8988T (cell line): ENCODE measurements around the gene RASA3.

ENCODE experiments used
- DNase-seq: peaks from one replicate; pipeline ENCODE4 v3.0.0; 2011

Gene RASA3

GRCh38 chr13:113974304-113975281 lies 157.8 kb downstream of the RASA3 start:
- no peak for DNase-seq

GRCh38 chr13:113973218-113974164 lies 158.9 kb downstream of the RASA3 start, which contains the start of gene C13orf46:
Gene C13orf46 (minus strand): TSS chr13:113974076. CDS start chr13:113973997, 79 bp downstream.
- DNase-seq = no peak

- DNase-seq = no peak
These were observed 159.8 kb downstream of the RASA3 start for GRCh38 chr13:113972451-113973217.

GRCh38 chr13:113971471-113972231 lies 160.8 kb downstream of the RASA3 start:
- no peak for DNase-seq

- DNase-seq = no peak
These were observed 161.5 kb downstream of the RASA3 start for GRCh38 chr13:113970810-113971470.

GRCh38 chr13:113969973-113970611 lies 162.3 kb downstream of the RASA3 start:
- no peak for DNase-seq

- no peak for DNase-seq
These were observed 163.0 kb downstream of the RASA3 start for GRCh38 chr13:113969311-113969972.

GRCh38 chr13:113968463-113969310 lies 163.7 kb downstream of the RASA3 start:
- DNase-seq = no peak

GRCh38 chr13:113967729-113968462 lies 164.5 kb downstream of the RASA3 start:
- no peak for DNase-seq

- DNase-seq = no peak
These were observed 165.2 kb downstream of the RASA3 start for GRCh38 chr13:113967206-113967720.

- no peak for DNase-seq
These were observed 166.2 kb downstream of the RASA3 start for GRCh38 chr13:113965968-113966884.

- no peak for DNase-seq
These were observed 167.0 kb downstream of the RASA3 start for GRCh38 chr13:113965383-113965874.

- no peak for DNase-seq
These were observed 168.0 kb downstream of the RASA3 start for GRCh38 chr13:113964251-113964995.

- no peak for DNase-seq
These were observed 169.0 kb downstream of the RASA3 start for GRCh38 chr13:113963376-113963775.

GRCh38 chr13:113962975-113963374 lies 169.4 kb downstream of the RASA3 start:
- DNase-seq = no peak

- DNase-seq = no peak
These were observed 170.0 kb downstream of the RASA3 start for GRCh38 chr13:113962386-113962785.
